ENCODE measurements around the gene COL11A1.

GRCh38 chr1:103074224-103074623 lies 34.1 kb downstream of the COL11A1 start:
- no peak for TF ChIP-seq CTCF (IDR thresholded peaks at IDR 0.05)
- no peak for TF ChIP-seq POLR2A (IDR thresholded peaks at IDR 0.05)
